ENCODE results near the gene ARHGAP9. TPM values are rescaled to one million over a fixed set of nuclear protein-coding genes. Genes with fewer than 3 reads are reported as not detected.

Gene ARHGAP9
- total RNA-seq, 1 experiment from 2014 or later, result not detected

- Histone ChIP-seq H3K9me2 (ENCODE audit: insufficient read depth) (no peaks in the 10 kb centered on the region), H3K4me2 (no peak overlapping the region), H3K4me3 (no peak overlapping the region), H4K20me1 (ENCODE audit: insufficient read depth) (peaks cover 14% of the 10 kb centered on the region; the same call in 1 of the 2 replicates), H3K9me3 (ENCODE audit: insufficient read depth, low read depth) (no peaks in the 10 kb centered on the region), H3K36me3 (ENCODE audit: low read depth) (peaks cover 11% of the 10 kb centered on the region; the same call in 1 of the 2 replicates), H2AFZ (no peak overlapping the region), H3K27me3 (ENCODE audit: insufficient read depth, low read depth) (no peaks in the 10 kb centered on the region), H3F3A (ENCODE audit: insufficient read depth, low read depth) (peaks cover 28% of the 10 kb centered on the region), H3K4me1 (replicated peaks; ENCODE audit: insufficient read depth) (peaks cover 10% of the 10 kb centered on the region; the same call in 1 of the 2 replicates), H3K27ac (no peak overlapping the region), H3K79me2 (ENCODE audit: low read depth) (peaks cover 25% of the 10 kb centered on the region)
- CTCF ChIA-PET, result no interaction called here
- BruUV-seq (replicated peaks), result no TSS peak
- intact Hi-C loops (cut with micrococcal nuclease; ENCODE audit: unreplicated experiment), result no loop called here
- no peak for TF ChIP-seq EZH2 (IDR thresholded peaks at IDR 0.05; ENCODE audit: low read depth)
- no peak for TF ChIP-seq CTCF (conservative IDR thresholded peaks at IDR 0.05)
- POLR2A ChIA-PET (ENCODE audit: unreplicated experiment), result interaction anchor here (0.8 kb wide), 1 partner anchor 11 kb away, joined by 12 read pairs; no protein-coding TSS in a partner anchor
- DNase-seq, result no peak
These were observed 47.5 kb upstream of the ARHGAP9 start for GRCh38 chr12:57527184-57527583.

- peaks cover 14% of the 10 kb centered on the region for H3K4me1 ChIP-seq (replicated peaks; ENCODE audit: insufficient read depth)
- H3K36me3 ChIP-seq (ENCODE audit: low read depth), result 0 out of 2 replicates have a peak, but pooled peaks cover 5% of the 10 kb centered on the region
- ChIA-PET CTCF (no interaction called here), POLR2A (ENCODE audit: unreplicated experiment) (no interaction called here)
- no peak overlapping the region for H3K4me2 ChIP-seq
- intact Hi-C loops (cut with micrococcal nuclease; ENCODE audit: unreplicated experiment), result no loop called here
- H3F3A ChIP-seq (ENCODE audit: insufficient read depth, low read depth), result peaks cover 34% of the 10 kb centered on the region
- H3K9me2 ChIP-seq (ENCODE audit: insufficient read depth), result no peaks in the 10 kb centered on the region
- no TSS peak for BruUV-seq (replicated peaks)
- no peaks in the 10 kb centered on the region for H3K27me3 ChIP-seq (ENCODE audit: insufficient read depth, low read depth)
- H3K4me3 ChIP-seq, result no peak overlapping the region
- no peaks in the 10 kb centered on the region for H3K9me3 ChIP-seq (ENCODE audit: insufficient read depth, low read depth)
- H3K27ac ChIP-seq, result no peak overlapping the region
- peaks cover 25% of the 10 kb centered on the region for H3K79me2 ChIP-seq (ENCODE audit: low read depth)
- H2AFZ ChIP-seq, result no peak overlapping the region
- TF ChIP-seq CTCF (conservative IDR thresholded peaks at IDR 0.05) (no peak), EZH2 (IDR thresholded peaks at IDR 0.05; ENCODE audit: low read depth) (no peak)
- H4K20me1 ChIP-seq (ENCODE audit: insufficient read depth), result peaks cover 14% of the 10 kb centered on the region; the same call in 1 of the 2 replicates
- no peak for DNase-seq
These were observed 46.9 kb upstream of the ARHGAP9 start for GRCh38 chr12:57526477-57527126.

- Histone ChIP-seq H3K27ac (no peak overlapping the region), H3K79me2 (ENCODE audit: low read depth) (peaks cover 25% of the 10 kb centered on the region), H3F3A (ENCODE audit: insufficient read depth, low read depth) (peaks cover 36% of the 10 kb centered on the region), H2AFZ (no peak overlapping the region), H3K27me3 (ENCODE audit: insufficient read depth, low read depth) (no peaks in the 10 kb centered on the region), H3K4me3 (no peak overlapping the region), H3K9me2 (ENCODE audit: insufficient read depth) (no peaks in the 10 kb centered on the region), H3K36me3 (ENCODE audit: low read depth) (no peaks in the 10 kb centered on the region), H3K9me3 (ENCODE audit: insufficient read depth, low read depth) (no peaks in the 10 kb centered on the region), H3K4me2 (no peak overlapping the region), H3K4me1 (replicated peaks; ENCODE audit: insufficient read depth) (peaks cover 22% of the 10 kb centered on the region), H4K20me1 (ENCODE audit: insufficient read depth) (peaks cover 14% of the 10 kb centered on the region; the same call in 1 of the 2 replicates)
- BruUV-seq (replicated peaks), result no TSS peak
- ChIA-PET POLR2A (ENCODE audit: unreplicated experiment) (no interaction called here), CTCF (no interaction called here)
- DNase-seq, result no peak
- TF ChIP-seq EZH2 (IDR thresholded peaks at IDR 0.05; ENCODE audit: low read depth) (no peak), CTCF (conservative IDR thresholded peaks at IDR 0.05) (no peak)
- intact Hi-C loops (cut with micrococcal nuclease; ENCODE audit: unreplicated experiment), result no loop called here
These were observed 46.1 kb upstream of the ARHGAP9 start for GRCh38 chr12:57525615-57526383.
